Astrocyte (in vitro differentiated cells and primary cell): ENCODE data around the gene MOB1A.

ENCODE experiments used
- EZH2 ChIP-seq: IDR thresholded peaks from 2 replicates; pipeline ENCODE4 v1.6.1; 2012; ENCODE audit warnings: mild to moderate bottlenecking, low read length, inconsistent platforms; ENCODE audit not compliant: insufficient read depth
- TF ChIP-seq, protein P1 (sequence below): IDR thresholded peaks from 2 replicates; pipeline ENCODE4 v1.5.1; 2011; ENCODE audit warnings: low read depth, mild to moderate bottlenecking, inconsistent platforms, low read length, moderate library complexity; ENCODE audit not compliant: insufficient read depth

DNA sequence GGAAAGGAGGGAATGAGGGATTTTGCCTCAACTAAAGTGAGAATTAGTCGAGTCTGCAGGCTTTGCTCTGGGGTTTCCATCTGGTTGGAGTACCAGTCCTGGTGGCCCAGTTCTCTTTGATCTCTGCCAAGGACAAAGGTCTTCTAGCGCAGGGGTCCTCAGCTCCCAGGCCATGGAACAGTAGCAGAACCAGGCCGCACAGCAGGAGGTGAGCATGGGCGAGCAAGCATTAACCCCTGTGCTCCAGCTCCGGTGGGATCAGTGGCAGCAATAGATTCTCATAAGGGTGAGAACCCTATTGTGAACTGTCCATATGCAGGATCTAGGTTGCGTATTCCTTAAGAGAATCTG lies 43.6 kb upstream of the MOB1A start:
- TF ChIP-seq, protein P1, sequence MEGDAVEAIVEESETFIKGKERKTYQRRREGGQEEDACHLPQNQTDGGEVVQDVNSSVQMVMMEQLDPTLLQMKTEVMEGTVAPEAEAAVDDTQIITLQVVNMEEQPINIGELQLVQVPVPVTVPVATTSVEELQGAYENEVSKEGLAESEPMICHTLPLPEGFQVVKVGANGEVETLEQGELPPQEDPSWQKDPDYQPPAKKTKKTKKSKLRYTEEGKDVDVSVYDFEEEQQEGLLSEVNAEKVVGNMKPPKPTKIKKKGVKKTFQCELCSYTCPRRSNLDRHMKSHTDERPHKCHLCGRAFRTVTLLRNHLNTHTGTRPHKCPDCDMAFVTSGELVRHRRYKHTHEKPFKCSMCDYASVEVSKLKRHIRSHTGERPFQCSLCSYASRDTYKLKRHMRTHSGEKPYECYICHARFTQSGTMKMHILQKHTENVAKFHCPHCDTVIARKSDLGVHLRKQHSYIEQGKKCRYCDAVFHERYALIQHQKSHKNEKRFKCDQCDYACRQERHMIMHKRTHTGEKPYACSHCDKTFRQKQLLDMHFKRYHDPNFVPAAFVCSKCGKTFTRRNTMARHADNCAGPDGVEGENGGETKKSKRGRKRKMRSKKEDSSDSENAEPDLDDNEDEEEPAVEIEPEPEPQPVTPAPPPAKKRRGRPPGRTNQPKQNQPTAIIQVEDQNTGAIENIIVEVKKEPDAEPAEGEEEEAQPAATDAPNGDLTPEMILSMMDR = no peak
- TF ChIP-seq EZH2 = no peak
